Osteoblast (primary cell): ENCODE measurements around the gene ALPP. TPM values are rescaled to one million over a fixed set of nuclear protein-coding genes. Genes with fewer than 3 reads are reported as not detected.
"Not testable (repeated sequence)": the region's sequence is repeated elsewhere in the genome, so short reads cannot be mapped to it uniquely, and the experiment has no call there.

Source experiments
- DNase-seq: peaks from one replicate; pipeline ENCODE4 v3.0.0; 2011; ENCODE audit warnings: low spot score, mixed read lengths; ENCODE audit not compliant: insufficient read length; ENCODE audit errors: missing footprints
- H2AFZ ChIP-seq: 2 replicates; pipeline ENCODE4 v1.6.0; 2011; ENCODE audit warnings: mild to moderate bottlenecking, low read length
- H3K27ac ChIP-seq: 2 replicates; pipeline ENCODE4 v1.5.1; 2011; ENCODE audit warnings: mild to moderate bottlenecking, low read depth, low read length, moderate library complexity
- H3K27me3 ChIP-seq: 2 replicates; pipeline ENCODE4 v1.6.0; 2012; ENCODE audit warnings: mild to moderate bottlenecking, control low read depth, inconsistent platforms, low read length, moderate library complexity; ENCODE audit not compliant: insufficient read depth
- H3K36me3 ChIP-seq: 2 replicates; pipeline ENCODE4 v1.5.1; 2011; ENCODE audit warnings: mild to moderate bottlenecking, low read length, control low read depth, moderate library complexity; ENCODE audit not compliant: insufficient read depth
- H3K4me1 ChIP-seq: 2 replicates; pipeline ENCODE4 v1.5.1; 2011; ENCODE audit warnings: mild to moderate bottlenecking, low read length, control low read depth, moderate library complexity; ENCODE audit not compliant: insufficient read depth
- H3K4me2 ChIP-seq: 2 replicates; pipeline ENCODE4 v1.6.0; 2011; ENCODE audit warnings: mild to moderate bottlenecking, low read length; ENCODE audit not compliant: insufficient read depth
- H3K4me3 ChIP-seq: fragments of 200-600 bp; sonication (generic); 3 replicates; pipeline ENCODE4 v1.5.1; 2012; ENCODE audit warnings: mild to moderate bottlenecking, low read length, inconsistent platforms; ENCODE audit not compliant: insufficient read depth
- H3K79me2 ChIP-seq: 2 replicates; pipeline ENCODE4 v1.6.0; 2012; ENCODE audit warnings: mild to moderate bottlenecking, low read length, control low read depth, inconsistent platforms; ENCODE audit not compliant: insufficient read depth
- H3K9me3 ChIP-seq: 2 replicates; pipeline ENCODE4 v1.5.1; 2011; ENCODE audit warnings: low read depth, low read length, control low read depth
- H4K20me1 ChIP-seq: 2 replicates; pipeline ENCODE4 v1.6.0; 2012; ENCODE audit warnings: mild to moderate bottlenecking, low read length, control low read depth; ENCODE audit not compliant: insufficient read depth
- CTCF ChIP-seq: IDR thresholded peaks from 2 replicates; pipeline ENCODE4 v1.5.1; 2011; ENCODE audit warnings: mild to moderate bottlenecking, low read depth, low read length, moderate library complexity; ENCODE audit errors: extremely low read depth
- total RNA-seq: library from RNA; depleted of rRNA; stranded (reverse); fragments of >200 nt; gene quantifications from 2 replicates; pipeline ENCODE4 v1.2.3, GENCODE V29; 2012

Gene ALPP
- total RNA-seq, 1 donor, result not detected

- H3K79me2 ChIP-seq, H3K9me3 ChIP-seq, H4K20me1 ChIP-seq, H3K27ac ChIP-seq, H2AFZ ChIP-seq, H3K4me2 ChIP-seq, H3K4me3 ChIP-seq, H3K27me3 ChIP-seq, H3K4me1 ChIP-seq, DNase-seq, H3K36me3 ChIP-seq: not testable (repeated sequence)
These were observed 29.7 kb downstream of the ALPP start for GRCh38 chr2:232408269-232408668.

- H3K79me2 ChIP-seq, H3K36me3 ChIP-seq, H3K4me2 ChIP-seq, H3K4me3 ChIP-seq, H2AFZ ChIP-seq, H3K4me1 ChIP-seq, H3K9me3 ChIP-seq, H3K27ac ChIP-seq, H4K20me1 ChIP-seq: not testable (repeated sequence)
- H3K27me3 ChIP-seq, result peaks cover 18% of the 10 kb centered on the region
- peak; percentile 46 for DNase-seq
These were observed 31.1 kb downstream of the ALPP start for GRCh38 chr2:232409617-232410016.

- Histone ChIP-seq H2AFZ (no peak overlapping the region), H3K79me2 (no peaks in the 10 kb centered on the region), H3K9me3 (no peaks in the 10 kb centered on the region), H3K4me1 (no peaks in the 10 kb centered on the region), H3K4me3 (no peak overlapping the region), H4K20me1 (no peaks in the 10 kb centered on the region), H3K27me3 (peaks cover 18% of the 10 kb centered on the region), H3K27ac (no peak overlapping the region), H3K36me3 (no peaks in the 10 kb centered on the region), H3K4me2 (no peak overlapping the region)
- TF ChIP-seq CTCF, result no peak
- peak; percentile 80 for DNase-seq
These were observed 31.8 kb downstream of the ALPP start for GRCh38 chr2:232410238-232410900.

- TF ChIP-seq CTCF, result no peak
- H2AFZ ChIP-seq, result no peak overlapping the region
- H3K79me2 ChIP-seq, result no peaks in the 10 kb centered on the region
- no peak overlapping the region for H3K27ac ChIP-seq
- H3K4me1 ChIP-seq, result no peaks in the 10 kb centered on the region
- no peak overlapping the region for H3K4me2 ChIP-seq
- peaks cover 18% of the 10 kb centered on the region for H3K27me3 ChIP-seq
- H4K20me1 ChIP-seq, result no peaks in the 10 kb centered on the region
- H3K36me3 ChIP-seq, result no peaks in the 10 kb centered on the region
- no peaks in the 10 kb centered on the region for H3K9me3 ChIP-seq
- H3K4me3 ChIP-seq, result no peak overlapping the region
- DNase-seq, result no peak
These were observed 33.5 kb downstream of the ALPP start for GRCh38 chr2:232411901-232412629.

- Histone ChIP-seq H2AFZ (no peak overlapping the region), H3K27me3 (peaks cover 24% of the 10 kb centered on the region), H3K9me3 (no peaks in the 10 kb centered on the region), H3K4me3 (no peak overlapping the region), H3K4me2 (no peak overlapping the region), H3K27ac (no peak overlapping the region), H3K4me1 (no peaks in the 10 kb centered on the region), H3K36me3 (no peaks in the 10 kb centered on the region), H3K79me2 (no peaks in the 10 kb centered on the region), H4K20me1 (no peaks in the 10 kb centered on the region)
- DNase-seq, result no peak
- TF ChIP-seq CTCF, result no peak
These were observed 34.4 kb downstream of the ALPP start for GRCh38 chr2:232412986-232413385.
